Adipocyte (in vitro differentiated cells): ENCODE results near the gene FFAR2.

Experiments
- DNase-seq: peaks from one replicate; pipeline ENCODE4 v3.0.0-alpha.2; 2015; ENCODE audit warnings: low read depth
- H3K27me3 ChIP-seq: replicated peaks from 2 replicates; pipeline ENCODE4 v1.7.0; 2013; ENCODE audit warnings: mild to moderate bottlenecking, low read length, moderate library complexity; ENCODE audit not compliant: control insufficient read depth, insufficient read depth
- H3K36me3 ChIP-seq: 2 replicates; pipeline ENCODE4 v1.7.0; 2013; ENCODE audit warnings: low read length, mild to moderate bottlenecking, moderate library complexity; ENCODE audit not compliant: control insufficient read depth, insufficient read depth, severe bottlenecking
- H3K4me1 ChIP-seq: 2 replicates; pipeline ENCODE4 v1.7.0; 2013; ENCODE audit warnings: mild to moderate bottlenecking, low read length, moderate library complexity; ENCODE audit not compliant: control insufficient read depth, insufficient read depth
- H3K4me3 ChIP-seq: 2 replicates; pipeline ENCODE4 v1.7.0; 2013; ENCODE audit warnings: mild to moderate bottlenecking, low read length, moderate library complexity
- H3K9ac ChIP-seq: 2 replicates; pipeline ENCODE4 v1.7.0; 2013; ENCODE audit warnings: mild to moderate bottlenecking, low read length, moderate library complexity
- H3K9me3 ChIP-seq: 2 replicates; pipeline ENCODE4 v1.7.0; 2013; ENCODE audit warnings: mild to moderate bottlenecking, low read length, moderate library complexity; ENCODE audit not compliant: control insufficient read depth

FFAR2 gene

GRCh38 chr19:35491836-35492360, 43.8 kb downstream of the FFAR2 start:
- Histone ChIP-seq H3K27me3 (peaks cover 72% of the 10 kb centered on the region), H3K36me3 (no peaks in the 10 kb centered on the region), H3K4me3 (no peak overlapping the region), H3K9me3 (no peaks in the 10 kb centered on the region), H3K4me1 (peaks cover 5% of the 10 kb centered on the region), H3K9ac (no peak overlapping the region)
- no peak for DNase-seq

GRCh38 chr19:35493971-35494370, 45.9 kb downstream of the FFAR2 start:
- no peaks in the 10 kb centered on the region for H3K36me3 ChIP-seq
- peaks cover 51% of the 10 kb centered on the region for H3K27me3 ChIP-seq
- no peak overlapping the region for H3K4me3 ChIP-seq
- no peak overlapping the region for H3K9ac ChIP-seq
- DNase-seq: no peak
- H3K9me3 ChIP-seq: no peaks in the 10 kb centered on the region
- H3K4me1 ChIP-seq: peaks cover 5% of the 10 kb centered on the region

- Histone ChIP-seq H3K27me3 (peaks cover 39% of the 10 kb centered on the region), H3K9me3 (no peaks in the 10 kb centered on the region), H3K4me3 (no peak overlapping the region), H3K4me1 (peaks cover 5% of the 10 kb centered on the region), H3K36me3 (no peaks in the 10 kb centered on the region), H3K9ac (no peak overlapping the region)
- DNase-seq: peak; percentile 87
Observed at GRCh38 chr19:35495107-35496064, 47.3 kb downstream of the FFAR2 start.

GRCh38 chr19:35497406-35497805, 49.3 kb downstream of the FFAR2 start:
- Histone ChIP-seq H3K9me3 (no peaks in the 10 kb centered on the region), H3K36me3 (no peaks in the 10 kb centered on the region), H3K27me3 (peaks cover 21% of the 10 kb centered on the region), H3K9ac (no peak overlapping the region), H3K4me3 (no peak overlapping the region), H3K4me1 (peaks cover 5% of the 10 kb centered on the region)
- no peak for DNase-seq

- no peaks in the 10 kb centered on the region for H3K9me3 ChIP-seq
- H3K9ac ChIP-seq: no peak overlapping the region
- H3K27me3 ChIP-seq: peaks cover 13% of the 10 kb centered on the region
- H3K4me3 ChIP-seq: no peak overlapping the region
- no peak for DNase-seq
- peaks cover 5% of the 10 kb centered on the region for H3K4me1 ChIP-seq
- no peaks in the 10 kb centered on the region for H3K36me3 ChIP-seq
Observed at GRCh38 chr19:35498220-35498619, 50.2 kb downstream of the FFAR2 start.

GRCh38 chr19:35498984-35499527, 51.0 kb downstream of the FFAR2 start:
- H3K4me3 ChIP-seq: no peak overlapping the region
- peaks cover 5% of the 10 kb centered on the region for H3K4me1 ChIP-seq
- no peaks in the 10 kb centered on the region for H3K36me3 ChIP-seq
- peaks cover 6% of the 10 kb centered on the region for H3K27me3 ChIP-seq
- H3K9me3 ChIP-seq: no peaks in the 10 kb centered on the region
- DNase-seq: no peak
- H3K9ac ChIP-seq: no peak overlapping the region

GRCh38 chr19:35500611-35501010, 52.6 kb downstream of the FFAR2 start:
- Histone ChIP-seq H3K36me3 (peaks cover 4% of the 10 kb centered on the region), H3K9ac (no peak overlapping the region), H3K27me3 (no peaks in the 10 kb centered on the region), H3K4me1 (no peaks in the 10 kb centered on the region), H3K9me3 (no peaks in the 10 kb centered on the region), H3K4me3 (no peak overlapping the region)
- no peak for DNase-seq
